Cardiac fibroblast (primary cell): ENCODE data around the gene CYB5R2.

Source experiments
- DNase-seq, 2 donors: peaks; one replicate each; pipeline versions ENCODE4 v3.0.0 to v3.0.0-alpha.2; 2010; ENCODE audit warnings: low read depth in 2 of 2
- H3K4me3 ChIP-seq, 2 donors: replicated peaks in 1 of 2; 1 replicate in 1 of 2; 2 replicates in 1 of 2; pipeline ENCODE4 v1.5.1; 2011; ENCODE audit warnings: low read depth in 2 of 2, low read length in 2 of 2, mild to moderate bottlenecking in 2 of 2, moderate library complexity in 1 of 2
- CTCF ChIP-seq: IDR thresholded peaks from one replicate; pipeline ENCODE4 v1.5.1; 2011; ENCODE audit warnings: low read depth, mild to moderate bottlenecking, low read length, inconsistent platforms

Gene CYB5R2

GRCh38 chr11:7621090-7621489, 52.2 kb downstream of the CYB5R2 start:
- no peak overlapping the region for H3K4me3 ChIP-seq
- no peak for DNase-seq
- TF ChIP-seq CTCF: no peak

GRCh38 chr11:7619322-7619721, 54.0 kb downstream of the CYB5R2 start:
- TF ChIP-seq CTCF: no peak
- DNase-seq: no peak

GRCh38 chr11:7617032-7617431, 56.3 kb downstream of the CYB5R2 start:
- no peak for DNase-seq
- no peak for TF ChIP-seq CTCF
- no peak overlapping the region for H3K4me3 ChIP-seq

More at GRCh38 chr11:7619322-7619721, 54.0 kb downstream of the CYB5R2 start:
- no peak overlapping the region for H3K4me3 ChIP-seq
